Measurements from ENCODE around the gene UBTD2. TPM values are rescaled to one million over a fixed set of nuclear protein-coding genes. Genes with fewer than 3 reads are reported as not detected.
"Not testable (repeated sequence)": the region's sequence is repeated elsewhere in the genome, so short reads cannot be mapped to it uniquely, and the experiment has no call there.

UBTD2 gene
- total and polyA plus RNA-seq, 9 donors = 48.8 to 79.8 (median 61.2) TPM

DNA sequence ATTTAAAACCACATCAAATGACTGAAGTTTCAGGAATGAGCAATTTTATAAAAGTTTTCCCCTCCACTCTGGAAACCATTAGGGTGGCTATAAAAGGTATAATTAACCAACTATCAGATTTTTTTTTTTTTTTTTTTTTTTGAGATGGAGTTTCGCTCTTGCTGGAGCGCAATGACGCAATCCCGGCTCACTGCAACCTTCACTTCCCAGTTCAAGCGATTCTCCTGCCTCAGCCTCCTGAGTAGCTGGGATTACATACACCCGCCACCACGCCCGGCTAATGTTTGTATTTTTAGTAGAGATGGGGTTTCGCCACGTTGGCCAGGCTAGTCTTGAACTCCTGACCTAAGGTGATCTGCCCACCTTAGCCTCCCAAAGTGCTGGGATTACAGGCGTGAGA lies 77.6 kb downstream of the UBTD2 start:
- not testable (repeated sequence) for H3K4me1 ChIP-seq (ENCODE audit: control insufficient read depth, insufficient read depth, low read length); DNase-seq; H3K9me3 ChIP-seq (replicated peaks; ENCODE audit: control insufficient read depth, low read depth, low read length); H3K36me3 ChIP-seq (ENCODE audit: control insufficient read depth, insufficient read depth, low read length); H3K27me3 ChIP-seq (ENCODE audit: control insufficient read depth, insufficient read depth, low read length); H3K27ac ChIP-seq (ENCODE audit: low read length); H3K4me3 ChIP-seq (ENCODE audit: low read length)
- WGBS (ENCODE audit: insufficient coverage) = 82% methylated on average over 3 of the region's 11 CpGs

DNA sequence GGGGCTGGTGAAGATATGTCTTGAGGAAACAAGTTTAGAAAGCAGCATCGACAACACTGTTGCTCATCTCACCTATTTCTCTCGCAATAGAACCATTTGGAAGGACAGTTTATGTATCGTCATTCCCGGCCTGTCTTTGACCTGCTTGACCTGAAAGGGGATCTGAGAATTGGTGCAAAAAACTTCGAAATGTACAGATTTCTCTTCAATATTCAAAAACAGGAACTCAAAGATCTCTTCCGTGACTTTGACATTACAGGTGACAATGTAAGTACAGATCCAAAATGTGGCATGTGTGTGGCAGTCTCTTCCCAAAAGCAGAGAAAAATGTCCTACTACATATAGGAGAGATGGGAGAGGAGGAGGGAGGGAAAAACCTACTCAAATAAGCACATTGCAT lies 83.1 kb downstream of the UBTD2 start:
- WGBS (ENCODE audit: insufficient coverage) = 100% methylated on average over 2 of the region's 6 CpGs
- Histone ChIP-seq H3K27me3 (ENCODE audit: control insufficient read depth, insufficient read depth, low read length) (peaks cover under 1% of the 10 kb centered on the region), H3K9me3 (replicated peaks; ENCODE audit: control insufficient read depth, low read depth, low read length) (no peaks in the 10 kb centered on the region), H3K4me1 (ENCODE audit: control insufficient read depth, insufficient read depth, low read length) (no peaks in the 10 kb centered on the region), H3K27ac (ENCODE audit: low read length) (no peak overlapping the region), H3K36me3 (ENCODE audit: control insufficient read depth, insufficient read depth, low read length) (no peaks in the 10 kb centered on the region), H3K4me3 (ENCODE audit: low read length) (no peak overlapping the region)
- no peak for DNase-seq

DNA sequence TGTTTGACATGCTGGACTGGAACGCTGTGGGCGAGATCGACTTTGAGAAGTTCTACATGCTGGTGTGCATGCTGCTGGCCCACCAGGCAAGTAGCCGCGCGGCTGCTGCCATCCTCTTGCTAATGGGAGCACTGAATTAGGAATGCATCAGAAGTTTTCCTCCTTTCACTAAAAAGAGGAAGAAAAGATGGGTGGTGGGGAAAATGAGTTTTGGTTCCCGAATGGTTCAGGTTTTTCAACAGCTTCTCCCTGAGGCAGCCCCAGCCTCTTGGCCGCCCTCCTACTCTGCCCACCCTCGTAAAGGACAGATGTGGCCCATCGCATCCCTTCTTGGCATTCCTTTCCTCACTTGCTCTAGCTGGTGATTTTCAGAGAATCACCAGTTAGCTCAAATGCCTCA lies 84.1 kb downstream of the UBTD2 start:
- H3K4me3 ChIP-seq (ENCODE audit: low read length) = no peak overlapping the region
- 92% methylated on average over 3 of the region's 10 CpGs for WGBS (ENCODE audit: insufficient coverage)
- no peak overlapping the region for H3K27ac ChIP-seq (ENCODE audit: low read length)
- H3K9me3 ChIP-seq (replicated peaks; ENCODE audit: control insufficient read depth, low read depth, low read length) = no peaks in the 10 kb centered on the region
- no peaks in the 10 kb centered on the region for H3K36me3 ChIP-seq (ENCODE audit: control insufficient read depth, insufficient read depth, low read length)
- H3K4me1 ChIP-seq (ENCODE audit: control insufficient read depth, insufficient read depth, low read length) = no peaks in the 10 kb centered on the region
- peaks cover 2% of the 10 kb centered on the region for H3K27me3 ChIP-seq (ENCODE audit: control insufficient read depth, insufficient read depth, low read length)
- DNase-seq = no peak

DNA sequence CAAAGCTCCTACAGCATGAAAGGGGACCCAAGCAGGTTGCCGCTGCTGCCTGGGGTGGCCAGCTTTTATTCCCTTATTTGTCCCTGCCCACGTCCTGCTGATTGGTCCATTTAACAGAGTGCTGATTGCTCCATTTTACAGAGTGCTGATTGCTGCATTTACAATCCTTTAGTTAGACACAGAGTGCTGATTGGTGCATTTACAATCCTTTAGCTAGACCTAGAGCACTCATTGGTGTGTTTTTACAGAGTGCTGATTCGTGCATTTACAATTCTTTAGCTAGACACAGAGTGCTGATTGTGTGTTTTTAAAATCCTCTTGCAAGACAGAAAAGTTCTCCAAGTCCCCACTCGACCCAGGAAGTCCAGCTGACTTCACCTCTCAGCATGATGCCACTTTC lies 85.8 kb downstream of the UBTD2 start:
- DNase-seq; H3K4me3 ChIP-seq (ENCODE audit: low read length); H3K36me3 ChIP-seq (ENCODE audit: control insufficient read depth, insufficient read depth, low read length); H3K9me3 ChIP-seq (replicated peaks; ENCODE audit: control insufficient read depth, low read depth, low read length); H3K27me3 ChIP-seq (ENCODE audit: control insufficient read depth, insufficient read depth, low read length); H3K27ac ChIP-seq (ENCODE audit: low read length); H3K4me1 ChIP-seq (ENCODE audit: control insufficient read depth, insufficient read depth, low read length): not testable (repeated sequence)
- 89% methylated on average over 1 of the region's 4 CpGs for WGBS (ENCODE audit: insufficient coverage)

DNA sequence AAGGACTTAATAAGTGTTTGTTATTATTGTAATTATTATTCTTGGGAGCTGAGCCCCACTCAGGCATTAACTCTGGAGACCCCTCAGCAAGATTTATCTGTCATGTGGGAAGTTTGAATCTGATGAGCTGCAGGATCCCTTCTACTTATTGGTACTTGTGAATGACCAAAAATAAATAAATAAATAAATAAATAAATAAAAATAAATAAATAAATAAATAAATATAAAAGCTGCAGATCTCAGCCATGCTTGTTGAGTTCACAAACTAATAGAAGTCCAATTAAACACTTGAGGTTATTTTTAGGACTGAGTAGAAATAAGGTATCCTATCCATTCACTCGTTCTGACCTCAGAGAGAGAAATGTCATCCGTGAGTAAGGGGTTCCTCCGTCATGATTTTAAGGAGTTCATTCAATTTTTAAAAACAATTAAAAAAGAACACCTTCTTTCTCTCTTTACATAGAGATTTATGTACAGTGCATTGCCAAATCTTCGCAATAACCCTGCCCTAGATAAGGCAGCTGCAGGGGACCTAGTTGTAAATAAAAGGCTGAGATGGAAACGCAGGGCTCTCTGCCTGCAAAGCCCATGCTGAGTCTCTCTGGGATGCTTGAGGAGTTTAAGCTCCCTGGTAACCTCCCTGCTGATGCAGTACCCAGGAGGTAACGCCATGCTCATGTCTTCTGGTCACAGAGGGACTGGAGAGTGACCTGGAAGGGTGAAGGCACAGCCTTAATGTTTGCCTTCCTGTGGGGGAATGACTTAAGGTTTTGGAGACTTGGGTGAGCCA lies 88.4 kb downstream of the UBTD2 start:
- no peak for DNase-seq
- H3K4me3 ChIP-seq (ENCODE audit: low read length) = no peak overlapping the region
- H3K27me3 ChIP-seq (ENCODE audit: control insufficient read depth, insufficient read depth, low read length) = peaks cover 2% of the 10 kb centered on the region
- H3K27ac ChIP-seq (ENCODE audit: low read length) = no peak overlapping the region
- H3K36me3 ChIP-seq (ENCODE audit: control insufficient read depth, insufficient read depth, low read length) = no peaks in the 10 kb centered on the region
- no peaks in the 10 kb centered on the region for H3K9me3 ChIP-seq (replicated peaks; ENCODE audit: control insufficient read depth, low read depth, low read length)
- no peaks in the 10 kb centered on the region for H3K4me1 ChIP-seq (ENCODE audit: control insufficient read depth, insufficient read depth, low read length)
- 43% methylated on average over 1 of the region's 6 CpGs for WGBS (ENCODE audit: insufficient coverage)

DNA sequence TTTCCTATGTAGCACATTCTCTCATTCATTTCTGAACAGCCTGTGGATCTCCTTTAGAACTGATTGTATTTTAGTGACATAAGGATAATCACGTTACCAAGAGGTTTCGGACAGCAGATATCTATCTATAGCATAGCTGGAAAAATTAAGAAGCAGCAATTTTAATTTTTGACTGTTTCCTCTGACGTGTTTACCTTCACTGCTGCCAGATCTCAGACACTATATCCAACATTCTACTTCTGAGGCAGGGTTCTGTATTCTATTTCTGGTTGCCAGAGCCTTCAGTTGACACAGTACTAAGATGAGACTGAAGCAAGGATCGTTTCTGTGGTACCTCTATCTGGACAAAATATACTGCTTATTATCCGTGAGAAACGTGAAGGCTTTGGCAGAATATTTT lies 89.7 kb downstream of the UBTD2 start, which contains the start of gene EFCAB9:
TSS of gene EFCAB9 (plus strand) at position 301 of the 400 bp plus-strand sequence. CDS start at position 302, 1 bp downstream.
- H3K27me3 ChIP-seq (ENCODE audit: control insufficient read depth, insufficient read depth, low read length) = peaks cover 2% of the 10 kb centered on the region
- H3K9me3 ChIP-seq (replicated peaks; ENCODE audit: control insufficient read depth, low read depth, low read length) = no peaks in the 10 kb centered on the region
- H3K4me1 ChIP-seq (ENCODE audit: control insufficient read depth, insufficient read depth, low read length) = peaks cover 5% of the 10 kb centered on the region
- no peaks in the 10 kb centered on the region for H3K36me3 ChIP-seq (ENCODE audit: control insufficient read depth, insufficient read depth, low read length)
- no peak within 1 kb of the TSS for H3K27ac ChIP-seq (ENCODE audit: low read length)
- WGBS (ENCODE audit: insufficient coverage) = 81% methylated on average over 3 of the region's 6 CpGs
- H3K4me3 ChIP-seq (ENCODE audit: low read length) = no peak within 1 kb of the TSS
- DNase-seq = no peak

DNA sequence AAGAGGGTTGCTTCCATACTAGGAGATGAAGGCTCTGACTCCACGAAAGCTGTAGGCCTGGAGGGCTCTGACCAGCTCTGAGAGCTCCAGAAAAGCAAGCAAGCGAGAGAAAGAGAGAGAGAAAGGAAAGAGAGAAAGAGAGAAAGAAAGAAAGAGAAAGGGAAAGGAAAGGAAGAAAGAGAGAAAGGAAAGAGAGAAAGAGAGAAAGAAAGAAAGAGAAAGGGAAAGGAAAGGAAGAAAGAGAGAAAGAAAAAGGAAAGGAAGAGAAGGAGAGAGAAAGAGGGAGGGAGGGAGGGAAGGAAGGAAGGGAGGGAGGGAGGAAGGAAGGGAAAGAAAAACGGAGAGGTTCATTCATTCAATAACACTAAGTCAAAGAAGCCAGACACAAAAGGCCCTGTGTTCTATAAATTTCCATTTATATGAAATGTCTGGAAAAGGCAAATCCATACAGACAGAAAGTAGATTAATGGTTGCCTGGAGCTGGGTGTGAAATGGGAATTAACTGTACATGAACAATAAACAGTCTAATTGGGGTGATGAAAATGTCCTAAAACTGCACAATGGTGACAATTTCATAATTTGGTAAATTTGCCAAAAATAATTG lies 93.8 kb downstream of the UBTD2 start:
- no peaks in the 10 kb centered on the region for H3K9me3 ChIP-seq (replicated peaks; ENCODE audit: control insufficient read depth, low read depth, low read length)
- H3K27ac ChIP-seq (ENCODE audit: low read length) = no peak overlapping the region
- no peak overlapping the region for H3K4me3 ChIP-seq (ENCODE audit: low read length)
- H3K27me3 ChIP-seq (ENCODE audit: control insufficient read depth, insufficient read depth, low read length) = no peaks in the 10 kb centered on the region
- WGBS (ENCODE audit: insufficient coverage) = 56% methylated on average over 2 of the region's 3 CpGs
- no peaks in the 10 kb centered on the region for H3K36me3 ChIP-seq (ENCODE audit: control insufficient read depth, insufficient read depth, low read length)
- DNase-seq = no peak
- peaks cover 21% of the 10 kb centered on the region for H3K4me1 ChIP-seq (ENCODE audit: control insufficient read depth, insufficient read depth, low read length)

DNA sequence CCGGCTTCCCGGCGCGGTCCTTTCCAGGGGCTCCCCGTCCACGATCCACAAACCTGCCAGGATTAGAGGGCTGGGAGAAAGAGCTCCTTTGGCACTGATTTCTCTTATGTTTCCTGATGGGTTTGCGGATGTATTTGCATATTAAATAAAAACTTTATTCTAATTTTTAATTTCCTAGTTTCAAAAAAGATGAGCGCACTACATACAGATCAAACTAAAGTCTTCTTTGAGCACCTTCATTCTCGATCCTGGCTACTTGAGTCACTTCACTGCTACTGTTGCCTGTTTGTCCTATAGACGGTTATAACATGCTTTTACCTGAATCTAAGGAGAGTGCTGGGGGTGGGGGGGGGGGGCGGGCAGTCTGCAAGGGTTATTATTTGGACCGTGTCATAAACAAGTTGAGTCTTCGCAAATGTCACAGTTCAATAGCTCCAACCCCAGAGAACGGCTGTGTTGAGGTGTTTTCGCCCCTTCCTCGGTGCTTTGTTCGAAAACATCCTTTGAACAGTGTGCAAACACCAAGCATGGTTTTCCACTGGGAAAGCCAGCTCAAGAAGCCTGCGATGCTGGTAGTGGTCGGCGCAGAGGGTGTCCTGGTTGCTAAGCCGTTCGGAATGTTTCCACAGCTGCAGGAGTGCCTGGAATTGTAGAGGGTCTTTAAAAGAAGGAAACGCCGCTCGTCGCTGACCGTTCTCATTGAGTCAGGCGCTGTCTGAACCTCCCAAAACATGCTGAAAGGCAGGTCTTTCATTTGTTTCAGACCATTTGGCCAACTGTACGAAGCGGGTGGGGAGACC lies 94.5 kb downstream of the UBTD2 start:
- no peaks in the 10 kb centered on the region for H3K36me3 ChIP-seq (ENCODE audit: control insufficient read depth, insufficient read depth, low read length)
- no peaks in the 10 kb centered on the region for H3K9me3 ChIP-seq (replicated peaks; ENCODE audit: control insufficient read depth, low read depth, low read length)
- H3K4me3 ChIP-seq (ENCODE audit: low read length) = no peak overlapping the region
- WGBS (ENCODE audit: insufficient coverage) = 21% methylated on average over 21 of the region's 30 CpGs
- DNase-seq = no peak
- no peaks in the 10 kb centered on the region for H3K27me3 ChIP-seq (ENCODE audit: control insufficient read depth, insufficient read depth, low read length)
- H3K27ac ChIP-seq (ENCODE audit: low read length) = no peak overlapping the region
- peaks cover 23% of the 10 kb centered on the region for H3K4me1 ChIP-seq (ENCODE audit: control insufficient read depth, insufficient read depth, low read length)

DNA sequence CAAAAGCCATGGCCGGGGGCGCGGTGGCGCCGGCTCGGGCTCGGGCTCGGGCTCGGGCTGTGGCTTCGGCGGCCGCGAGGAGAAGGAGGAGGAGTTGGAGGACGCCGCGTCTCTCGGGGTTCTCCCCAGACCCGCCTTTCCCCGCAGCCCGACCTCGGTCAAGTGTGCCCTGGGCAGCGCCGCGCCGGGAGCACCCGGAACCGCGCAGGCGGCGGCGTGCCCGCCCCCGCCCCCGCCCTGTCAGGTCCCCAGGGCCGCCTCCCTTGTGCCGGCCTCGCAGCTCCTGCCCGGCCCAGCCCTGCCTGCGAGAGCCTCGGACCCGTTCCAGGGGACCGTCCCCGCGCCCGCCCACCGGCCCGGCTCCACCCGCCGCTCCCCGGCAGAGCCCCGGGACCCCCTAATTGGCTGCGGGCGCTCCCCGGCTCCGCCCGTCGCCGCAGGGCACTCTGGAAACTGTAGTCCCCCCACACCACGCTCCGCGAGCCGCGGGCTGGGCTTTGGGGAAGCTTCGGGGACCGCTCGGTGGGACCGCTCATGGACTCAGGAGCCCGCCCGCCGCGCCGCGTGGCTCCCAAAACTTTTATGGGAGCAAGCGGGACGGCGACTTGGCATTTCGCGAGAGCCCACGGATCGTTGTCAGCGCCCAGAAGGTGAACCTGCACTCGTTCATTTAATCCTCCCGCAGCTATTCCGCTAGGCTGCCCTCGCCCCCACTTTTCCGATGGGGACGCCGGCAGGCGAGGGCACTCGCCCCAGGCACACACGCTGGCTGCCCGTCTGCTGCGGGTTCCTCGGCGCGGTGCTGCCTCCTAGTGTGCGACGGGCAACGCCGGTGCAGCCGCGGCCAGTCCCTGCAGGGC lies 95.3 kb downstream of the UBTD2 start, which contains the start of gene STK10:
TSS of gene STK10 (minus strand) at position 192 of the 860 bp plus-strand sequence. CDS start at position 10, 182 bp downstream.
- Histone ChIP-seq H3K9me3 (replicated peaks; ENCODE audit: control insufficient read depth, low read depth, low read length) (no peaks in the 10 kb centered on the region), H3K4me1 (ENCODE audit: control insufficient read depth, insufficient read depth, low read length) (peaks cover 27% of the 10 kb centered on the region), H3K36me3 (ENCODE audit: control insufficient read depth, insufficient read depth, low read length) (no peaks in the 10 kb centered on the region), H3K27me3 (ENCODE audit: control insufficient read depth, insufficient read depth, low read length) (no peaks in the 10 kb centered on the region), H3K27ac (ENCODE audit: low read length) (peak within 1 kb of the TSS; percentile 82), H3K4me3 (ENCODE audit: low read length) (peak within 1 kb of the TSS; percentile 97)
- under 1% methylated on average over 99 of the region's 102 CpGs for WGBS (ENCODE audit: insufficient coverage)
- peak; percentile 97 for DNase-seq
